H1 (cell line): ENCODE measurements around the gene RPA3. TPM values are rescaled to one million over a fixed set of nuclear protein-coding genes. Genes with fewer than 3 reads are reported as not detected.

Source experiments
- KDM4A ChIP-seq: IDR thresholded peaks from one replicate; pipeline ENCODE4 v1.7.1; 2012; ENCODE audit warnings: low read depth, mild to moderate bottlenecking, moderate library complexity, low read length, inconsistent platforms; ENCODE audit not compliant: severe bottlenecking
- MAFK ChIP-seq: IDR thresholded peaks from 2 replicates; pipeline ENCODE4 v1.6.1; 2012; ENCODE audit warnings: low read depth, mild to moderate bottlenecking, improper control_type of control experiment, low read length
- SP2 ChIP-seq: IDR thresholded peaks from 2 replicates; pipeline ENCODE4 v1.6.1; 2012; ENCODE audit warnings: mild to moderate bottlenecking, low read length, inconsistent platforms
- SP4 ChIP-seq: IDR thresholded peaks from 2 replicates; pipeline ENCODE4 v1.6.1; 2012; ENCODE audit warnings: low read length, inconsistent platforms
- polyA plus RNA-seq, 7 experiments: library from polyadenylated mRNA; depleted of rRNA in 3 of 7; stranded (reverse) in 5 of 7; unstranded in 2 of 7; fragments of >200 nt in 5 of 7; fragments of 200-250 nt in 2 of 7; gene quantifications; 1 replicate in 5 of 7; 2 replicates in 1 of 7; 4 replicates in 1 of 7; pipeline versions ENCODE4 v1.2.1 to v1.2.3, GENCODE V29; 2011 to 2013; ENCODE audit warnings: missing spikeins in 2 of 7, mixed read lengths in 2 of 7
- total RNA-seq: library from RNA; stranded (reverse); fragmentation: NEBNext Ultra II Directional; extraction: Animal tissue kit (Norgen Biotek cat#: 25700); gene quantifications from 2 replicates; pipeline ENCODE4 v1.2.1, GENCODE V29; 2021
- TF ChIP-seq, protein P1 (sequence below): fragments of 300-600 bp; sonication (generic); IDR thresholded peaks from 2 replicates; pipeline ENCODE4 v1.7.1; 2012; ENCODE audit warnings: low read length, moderate library complexity, mild to moderate bottlenecking, inconsistent platforms; ENCODE audit not compliant: insufficient replicate concordance

RPA3 gene
- total and polyA plus RNA-seq, 2 of the 8 experiments (the other 6 are each of a cell fraction or from before 2014, with no cell fraction given), result 60.2 to 105 TPM

DNA sequence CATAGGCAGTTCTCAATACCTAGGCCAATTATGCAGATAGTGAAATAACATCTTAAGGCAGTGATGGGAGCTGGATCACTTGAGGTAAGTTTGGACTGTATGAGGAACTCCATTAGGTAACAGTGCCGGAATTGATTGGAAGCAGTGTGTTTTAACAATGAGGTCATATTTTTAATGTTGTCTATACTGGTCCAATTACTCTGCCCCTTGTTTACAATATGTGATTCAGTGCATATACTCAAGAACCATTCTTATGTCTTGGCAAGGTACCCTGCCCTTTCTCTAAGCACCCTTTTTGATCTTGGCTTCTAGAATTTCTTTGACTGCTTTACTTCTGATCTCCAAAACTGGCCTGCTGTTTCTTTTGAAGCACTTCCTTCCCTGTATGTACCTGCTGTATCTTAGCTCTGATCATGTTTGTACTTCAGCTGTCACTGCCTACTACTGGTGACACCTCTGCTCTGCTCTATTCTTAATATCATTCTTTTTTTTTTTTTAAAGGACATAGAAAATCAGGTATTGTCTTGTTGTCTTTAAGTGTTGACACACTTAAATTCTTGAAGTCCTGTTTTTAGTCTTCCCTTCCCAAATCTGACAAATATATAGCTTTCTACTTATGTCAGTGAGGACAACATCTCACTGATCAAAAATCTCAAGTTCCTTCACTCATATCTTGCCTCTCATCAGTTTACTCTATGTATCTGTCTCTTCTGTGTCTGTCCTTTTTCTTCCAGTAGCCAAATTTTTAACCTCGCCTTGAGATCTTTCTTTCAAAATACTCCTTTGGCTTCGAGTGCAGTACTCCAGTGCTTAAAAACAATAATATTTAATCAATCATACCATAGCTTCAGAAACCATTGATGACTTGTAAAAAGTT, 46.4 kb upstream of the RPA3 start (continued):
- TF ChIP-seq, protein P1, sequence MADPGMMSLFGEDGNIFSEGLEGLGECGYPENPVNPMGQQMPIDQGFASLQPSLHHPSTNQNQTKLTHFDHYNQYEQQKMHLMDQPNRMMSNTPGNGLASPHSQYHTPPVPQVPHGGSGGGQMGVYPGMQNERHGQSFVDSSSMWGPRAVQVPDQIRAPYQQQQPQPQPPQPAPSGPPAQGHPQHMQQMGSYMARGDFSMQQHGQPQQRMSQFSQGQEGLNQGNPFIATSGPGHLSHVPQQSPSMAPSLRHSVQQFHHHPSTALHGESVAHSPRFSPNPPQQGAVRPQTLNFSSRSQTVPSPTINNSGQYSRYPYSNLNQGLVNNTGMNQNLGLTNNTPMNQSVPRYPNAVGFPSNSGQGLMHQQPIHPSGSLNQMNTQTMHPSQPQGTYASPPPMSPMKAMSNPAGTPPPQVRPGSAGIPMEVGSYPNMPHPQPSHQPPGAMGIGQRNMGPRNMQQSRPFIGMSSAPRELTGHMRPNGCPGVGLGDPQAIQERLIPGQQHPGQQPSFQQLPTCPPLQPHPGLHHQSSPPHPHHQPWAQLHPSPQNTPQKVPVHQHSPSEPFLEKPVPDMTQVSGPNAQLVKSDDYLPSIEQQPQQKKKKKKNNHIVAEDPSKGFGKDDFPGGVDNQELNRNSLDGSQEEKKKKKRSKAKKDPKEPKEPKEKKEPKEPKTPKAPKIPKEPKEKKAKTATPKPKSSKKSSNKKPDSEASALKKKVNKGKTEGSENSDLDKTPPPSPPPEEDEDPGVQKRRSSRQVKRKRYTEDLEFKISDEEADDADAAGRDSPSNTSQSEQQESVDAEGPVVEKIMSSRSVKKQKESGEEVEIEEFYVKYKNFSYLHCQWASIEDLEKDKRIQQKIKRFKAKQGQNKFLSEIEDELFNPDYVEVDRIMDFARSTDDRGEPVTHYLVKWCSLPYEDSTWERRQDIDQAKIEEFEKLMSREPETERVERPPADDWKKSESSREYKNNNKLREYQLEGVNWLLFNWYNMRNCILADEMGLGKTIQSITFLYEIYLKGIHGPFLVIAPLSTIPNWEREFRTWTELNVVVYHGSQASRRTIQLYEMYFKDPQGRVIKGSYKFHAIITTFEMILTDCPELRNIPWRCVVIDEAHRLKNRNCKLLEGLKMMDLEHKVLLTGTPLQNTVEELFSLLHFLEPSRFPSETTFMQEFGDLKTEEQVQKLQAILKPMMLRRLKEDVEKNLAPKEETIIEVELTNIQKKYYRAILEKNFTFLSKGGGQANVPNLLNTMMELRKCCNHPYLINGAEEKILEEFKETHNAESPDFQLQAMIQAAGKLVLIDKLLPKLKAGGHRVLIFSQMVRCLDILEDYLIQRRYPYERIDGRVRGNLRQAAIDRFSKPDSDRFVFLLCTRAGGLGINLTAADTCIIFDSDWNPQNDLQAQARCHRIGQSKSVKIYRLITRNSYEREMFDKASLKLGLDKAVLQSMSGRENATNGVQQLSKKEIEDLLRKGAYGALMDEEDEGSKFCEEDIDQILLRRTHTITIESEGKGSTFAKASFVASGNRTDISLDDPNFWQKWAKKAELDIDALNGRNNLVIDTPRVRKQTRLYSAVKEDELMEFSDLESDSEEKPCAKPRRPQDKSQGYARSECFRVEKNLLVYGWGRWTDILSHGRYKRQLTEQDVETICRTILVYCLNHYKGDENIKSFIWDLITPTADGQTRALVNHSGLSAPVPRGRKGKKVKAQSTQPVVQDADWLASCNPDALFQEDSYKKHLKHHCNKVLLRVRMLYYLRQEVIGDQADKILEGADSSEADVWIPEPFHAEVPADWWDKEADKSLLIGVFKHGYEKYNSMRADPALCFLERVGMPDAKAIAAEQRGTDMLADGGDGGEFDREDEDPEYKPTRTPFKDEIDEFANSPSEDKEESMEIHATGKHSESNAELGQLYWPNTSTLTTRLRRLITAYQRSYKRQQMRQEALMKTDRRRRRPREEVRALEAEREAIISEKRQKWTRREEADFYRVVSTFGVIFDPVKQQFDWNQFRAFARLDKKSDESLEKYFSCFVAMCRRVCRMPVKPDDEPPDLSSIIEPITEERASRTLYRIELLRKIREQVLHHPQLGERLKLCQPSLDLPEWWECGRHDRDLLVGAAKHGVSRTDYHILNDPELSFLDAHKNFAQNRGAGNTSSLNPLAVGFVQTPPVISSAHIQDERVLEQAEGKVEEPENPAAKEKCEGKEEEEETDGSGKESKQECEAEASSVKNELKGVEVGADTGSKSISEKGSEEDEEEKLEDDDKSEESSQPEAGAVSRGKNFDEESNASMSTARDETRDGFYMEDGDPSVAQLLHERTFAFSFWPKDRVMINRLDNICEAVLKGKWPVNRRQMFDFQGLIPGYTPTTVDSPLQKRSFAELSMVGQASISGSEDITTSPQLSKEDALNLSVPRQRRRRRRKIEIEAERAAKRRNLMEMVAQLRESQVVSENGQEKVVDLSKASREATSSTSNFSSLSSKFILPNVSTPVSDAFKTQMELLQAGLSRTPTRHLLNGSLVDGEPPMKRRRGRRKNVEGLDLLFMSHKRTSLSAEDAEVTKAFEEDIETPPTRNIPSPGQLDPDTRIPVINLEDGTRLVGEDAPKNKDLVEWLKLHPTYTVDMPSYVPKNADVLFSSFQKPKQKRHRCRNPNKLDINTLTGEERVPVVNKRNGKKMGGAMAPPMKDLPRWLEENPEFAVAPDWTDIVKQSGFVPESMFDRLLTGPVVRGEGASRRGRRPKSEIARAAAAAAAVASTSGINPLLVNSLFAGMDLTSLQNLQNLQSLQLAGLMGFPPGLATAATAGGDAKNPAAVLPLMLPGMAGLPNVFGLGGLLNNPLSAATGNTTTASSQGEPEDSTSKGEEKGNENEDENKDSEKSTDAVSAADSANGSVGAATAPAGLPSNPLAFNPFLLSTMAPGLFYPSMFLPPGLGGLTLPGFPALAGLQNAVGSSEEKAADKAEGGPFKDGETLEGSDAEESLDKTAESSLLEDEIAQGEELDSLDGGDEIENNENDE, result no peak
- TF ChIP-seq KDM4A, result no peak
- TF ChIP-seq SP2, result no peak
- TF ChIP-seq MAFK, result no peak
- TF ChIP-seq SP4, result no peak
